ENCODE results near the gene SRSF3.

The SRSF3 gene

DNA sequence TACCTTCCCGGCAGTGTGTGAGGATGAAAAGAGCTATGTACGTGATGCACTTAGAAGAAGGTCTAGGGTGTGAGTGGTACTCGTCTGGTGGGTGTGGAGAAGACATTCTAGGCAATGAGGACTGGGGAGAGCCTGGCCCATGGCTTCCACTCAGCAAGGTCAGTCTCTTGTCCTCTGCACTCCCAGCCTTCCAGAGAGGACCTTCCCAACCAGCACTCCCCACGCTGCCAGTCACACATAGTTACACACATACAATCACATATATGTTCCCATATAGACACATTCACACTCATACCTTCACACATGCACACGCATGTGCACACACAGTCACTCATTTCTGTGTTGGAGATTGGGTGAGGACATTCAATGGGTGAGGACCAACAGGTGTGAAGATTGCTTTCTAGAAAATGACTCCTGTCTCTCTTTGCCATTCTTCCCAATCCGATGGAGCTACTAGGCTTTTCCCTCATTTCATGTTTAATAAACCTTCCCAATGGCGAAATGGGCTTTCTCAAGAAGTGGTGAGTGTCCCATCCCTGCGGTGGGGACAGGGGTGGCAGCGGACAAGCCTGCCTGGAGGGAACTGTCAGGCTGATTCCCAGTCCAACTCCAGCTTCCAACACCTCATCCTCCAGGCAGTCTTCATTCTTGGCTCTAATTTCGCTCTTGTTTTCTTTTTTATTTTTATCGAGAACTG is 30.4 kb downstream of the SRSF3 start:
- no peak for DNase-seq

DNA sequence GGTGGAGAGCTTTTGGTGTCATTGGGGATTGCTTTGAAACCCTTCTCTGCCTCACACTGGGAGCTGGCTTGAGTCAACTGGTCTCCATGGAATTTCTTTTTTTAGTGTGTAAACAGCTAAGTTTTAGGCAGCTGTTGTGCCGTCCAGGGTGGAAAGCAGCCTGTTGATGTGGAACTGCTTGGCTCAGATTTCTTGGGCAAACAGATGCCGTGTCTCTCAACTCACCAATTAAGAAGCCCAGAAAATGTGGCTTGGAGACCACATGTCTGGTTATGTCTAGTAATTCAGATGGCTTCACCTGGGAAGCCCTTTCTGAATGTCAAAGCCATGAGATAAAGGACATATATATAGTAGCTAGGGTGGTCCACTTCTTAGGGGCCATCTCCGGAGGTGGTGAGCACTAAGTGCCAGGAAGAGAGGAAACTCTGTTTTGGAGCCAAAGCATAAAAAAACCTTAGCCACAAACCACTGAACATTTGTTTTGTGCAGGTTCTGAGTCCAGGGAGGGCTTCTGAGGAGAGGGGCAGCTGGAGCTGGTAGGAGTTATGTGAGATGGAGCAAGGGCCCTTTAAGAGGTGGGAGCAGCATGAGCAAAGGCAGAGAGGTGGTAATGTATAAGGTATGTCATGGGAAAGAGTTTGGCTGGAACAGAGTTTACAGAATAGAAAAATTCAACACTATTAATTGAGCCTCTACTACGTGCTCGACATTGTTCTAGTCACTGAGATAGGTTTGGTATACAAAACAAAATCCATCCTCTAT is 31.2 kb downstream of the SRSF3 start:
- DNase-seq = no peak

DNA sequence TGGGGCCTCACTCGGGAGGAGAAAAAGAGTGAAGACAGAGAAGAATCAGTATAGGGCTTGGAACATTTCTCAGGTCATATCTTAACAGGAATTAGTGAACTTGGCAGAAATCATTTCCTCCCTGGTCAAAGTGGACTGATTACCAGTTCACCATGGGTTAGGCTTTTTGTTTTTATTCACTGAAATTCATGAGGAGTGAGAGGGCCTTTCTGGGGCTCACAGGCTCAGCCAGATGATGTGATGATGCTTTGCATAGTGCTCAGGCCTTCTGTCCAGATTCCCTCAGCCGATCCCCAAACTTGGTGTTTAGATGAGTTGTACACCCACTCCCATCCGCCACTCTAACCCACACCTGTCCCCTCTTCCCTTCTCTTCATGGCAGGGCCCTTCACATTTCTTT is 32.5 kb downstream of the SRSF3 start:
- no peak for DNase-seq

DNA sequence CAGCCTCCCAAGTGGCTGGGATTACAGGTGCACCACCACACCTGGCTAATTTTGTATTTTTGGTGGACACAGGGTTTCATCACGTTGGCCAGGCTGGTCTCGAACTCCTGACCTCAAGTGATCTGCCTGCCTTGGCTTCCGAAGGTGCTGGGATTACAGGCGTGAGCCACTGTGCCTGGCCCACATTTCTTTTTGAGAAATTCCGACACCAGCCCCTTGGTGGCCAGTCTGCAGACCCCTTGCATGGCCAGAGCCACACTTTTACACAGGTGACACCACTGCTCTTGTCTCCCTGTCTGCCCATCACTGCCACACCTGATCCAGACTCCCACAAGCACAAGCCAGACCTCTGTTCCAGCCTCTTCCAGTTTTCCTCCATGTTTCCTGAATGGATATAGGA is 33.0 kb downstream of the SRSF3 start:
- no peak for DNase-seq

DNA sequence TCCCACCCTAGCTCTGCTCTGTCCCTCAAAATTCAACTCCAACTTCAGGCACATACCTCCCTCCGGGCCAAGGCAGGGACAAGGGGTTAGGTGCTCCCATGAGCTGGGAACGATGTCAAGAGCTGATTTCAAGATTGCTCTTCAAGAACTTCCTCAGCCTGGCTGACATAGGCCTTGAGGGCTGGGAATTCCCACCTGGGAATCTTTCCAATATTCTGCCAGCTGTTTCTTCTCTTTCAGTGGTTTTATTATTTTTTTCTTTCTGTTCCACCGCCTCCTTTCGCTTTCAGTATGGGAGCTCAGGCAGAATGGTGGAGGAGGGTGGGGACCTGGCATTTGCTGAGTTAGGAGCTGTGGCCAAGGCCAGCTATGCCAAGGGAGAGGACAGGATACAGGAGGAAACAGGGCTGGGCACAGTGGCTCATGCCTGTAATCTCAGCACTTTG is 33.7 kb downstream of the SRSF3 start:
- no peak for DNase-seq

DNA sequence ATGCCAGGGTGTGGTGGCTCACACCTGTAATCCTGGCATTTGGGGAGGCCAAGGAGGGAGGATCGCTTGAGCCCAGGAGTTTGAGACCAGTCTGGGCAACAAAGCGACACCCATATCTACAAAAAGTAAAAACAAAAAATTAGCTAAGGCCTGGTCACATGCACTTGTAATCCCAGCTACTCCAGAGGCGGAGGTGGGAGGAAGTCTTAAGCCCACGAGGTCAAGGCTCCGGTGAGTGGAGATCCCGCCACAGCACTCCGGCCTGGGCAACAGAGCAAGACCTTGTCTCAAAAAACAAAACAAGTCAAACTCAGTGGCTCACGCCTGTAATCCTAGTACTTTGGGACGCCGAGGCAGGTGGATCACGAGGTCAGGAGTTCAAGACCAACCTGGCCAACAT is 35.6 kb downstream of the SRSF3 start:
- DNase-seq = no peak

DNA sequence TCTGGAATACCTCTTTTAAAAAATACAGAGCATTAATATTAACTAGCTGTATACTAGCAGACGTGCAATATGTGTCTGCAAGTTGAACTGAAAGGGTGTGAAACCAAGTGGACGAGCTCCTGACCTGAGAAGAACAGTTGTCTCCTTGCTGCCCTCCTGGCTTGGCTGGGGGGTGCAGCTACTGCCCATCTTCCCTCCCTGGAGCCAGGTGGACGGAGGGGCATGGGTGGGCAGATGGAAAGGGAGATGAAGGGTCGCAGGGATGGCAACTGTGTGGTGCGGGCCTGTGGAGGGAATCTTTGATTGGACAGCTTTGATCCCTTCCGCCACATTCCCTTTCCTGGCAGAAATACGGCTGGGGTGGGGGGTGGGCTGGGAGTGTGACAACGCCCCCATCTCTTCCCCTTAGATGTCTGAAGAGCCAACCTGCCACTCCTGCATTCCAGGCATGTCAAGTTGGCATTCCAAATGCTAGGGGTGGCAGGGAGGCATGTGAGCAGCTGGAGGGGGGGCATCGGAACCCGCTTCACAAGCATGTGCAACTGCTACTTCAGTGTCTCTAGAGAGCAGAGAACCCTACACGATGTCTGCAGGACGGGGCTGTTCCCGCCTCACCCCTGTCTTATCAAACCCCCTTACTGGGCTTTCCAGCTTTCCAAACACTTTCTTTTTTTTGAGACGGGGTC is 37.3 kb downstream of the SRSF3 start:
- DNase-seq = no peak

DNA sequence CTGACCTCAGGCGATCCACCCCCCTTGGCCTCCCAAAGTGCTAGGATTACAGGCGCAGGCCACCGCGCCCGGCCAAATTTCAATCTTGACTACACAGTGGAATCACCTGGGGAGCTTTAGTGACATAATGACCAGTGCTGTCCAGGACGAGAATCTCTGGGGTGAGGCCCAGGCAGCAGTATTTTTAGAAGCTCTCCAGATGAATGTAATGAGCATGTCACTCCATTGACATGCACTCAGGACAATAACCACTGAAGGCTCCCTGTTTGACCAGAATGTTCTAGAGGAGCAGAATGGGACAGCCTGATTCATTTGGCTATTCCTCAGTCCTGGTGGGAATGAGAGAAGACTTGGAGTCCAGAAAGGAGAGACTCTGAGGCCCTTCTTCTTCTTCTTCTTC is 39.2 kb downstream of the SRSF3 start:
- DNase-seq = no peak

DNA sequence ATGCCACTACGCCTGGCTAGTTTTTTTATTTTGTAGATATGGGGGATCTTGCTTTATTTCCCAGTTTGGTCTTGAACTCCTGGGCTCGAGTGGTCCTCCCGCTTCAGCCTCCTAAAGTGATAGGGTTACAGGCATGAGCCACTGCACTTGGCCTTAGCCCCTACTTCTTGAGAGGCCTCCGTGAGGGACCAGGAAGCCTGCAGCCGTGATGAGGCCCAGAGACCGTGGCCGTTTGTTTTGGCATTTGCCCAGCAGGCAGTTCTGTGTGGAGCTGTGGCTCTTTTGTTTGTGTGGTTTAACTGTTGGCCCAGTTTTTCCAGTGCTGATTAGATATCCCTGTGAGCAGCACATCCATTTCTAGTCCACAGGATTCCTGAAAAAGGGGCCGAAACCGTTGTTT is 39.8 kb downstream of the SRSF3 start:
- DNase-seq = no peak

DNA sequence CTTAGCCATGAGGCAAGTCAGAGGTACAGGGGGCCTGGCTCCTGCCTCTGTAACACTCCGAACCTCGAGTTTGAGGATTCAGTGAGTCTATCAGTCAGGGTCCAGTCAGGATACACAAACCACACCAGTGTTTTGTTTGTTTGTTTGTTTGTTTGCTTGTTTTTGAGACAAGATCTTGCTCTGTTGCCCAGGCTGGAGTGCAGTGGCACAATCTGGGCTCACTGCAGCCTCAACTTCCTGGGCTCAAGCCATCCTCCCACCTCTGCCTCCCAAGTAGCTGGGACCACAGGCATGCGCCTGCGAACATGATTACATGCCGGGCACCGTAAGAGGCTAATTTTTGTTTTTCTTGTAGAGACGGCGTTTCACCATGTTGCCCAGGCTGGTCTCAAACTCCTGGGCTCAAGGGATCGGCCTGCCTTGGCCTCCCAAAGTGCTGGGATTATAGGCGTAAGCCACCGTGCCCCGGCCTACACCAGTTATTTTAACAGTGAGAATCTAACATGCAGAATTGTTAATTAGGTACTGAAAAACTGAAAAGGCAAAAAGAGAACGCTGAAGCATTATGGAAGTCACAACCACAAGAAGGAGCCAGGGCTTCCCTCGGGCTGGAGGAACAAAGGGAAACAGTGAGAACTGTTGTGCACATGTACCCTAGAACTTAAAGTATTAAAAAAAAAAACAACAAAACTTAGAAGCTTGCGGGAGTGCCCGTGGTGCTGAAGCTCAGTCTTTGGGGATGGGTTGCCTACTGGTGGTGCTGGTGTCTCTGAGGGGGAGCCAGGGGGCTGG is 40.4 kb downstream of the SRSF3 start:
- DNase-seq = no peak

DNA sequence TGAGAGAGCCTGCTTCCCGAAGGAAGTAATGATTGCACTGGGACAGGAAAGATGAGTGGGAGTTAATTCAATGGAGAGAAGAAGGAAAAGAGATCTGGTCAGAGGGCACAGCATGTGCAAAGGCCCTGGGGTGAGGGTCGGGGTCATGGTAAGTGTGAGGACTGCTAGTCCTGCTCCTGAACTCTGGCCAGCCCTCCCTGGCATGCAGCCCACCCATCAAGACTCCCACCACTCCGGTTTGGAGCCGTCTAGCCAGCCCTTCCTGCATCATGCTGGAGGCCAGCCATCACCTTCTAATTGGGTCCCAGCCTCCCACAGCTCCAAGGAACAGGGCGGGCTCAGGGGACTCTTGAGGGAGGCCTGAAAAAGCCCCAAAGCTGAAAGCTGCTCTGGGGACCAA is 42.1 kb downstream of the SRSF3 start:
- DNase-seq = no peak

DNA sequence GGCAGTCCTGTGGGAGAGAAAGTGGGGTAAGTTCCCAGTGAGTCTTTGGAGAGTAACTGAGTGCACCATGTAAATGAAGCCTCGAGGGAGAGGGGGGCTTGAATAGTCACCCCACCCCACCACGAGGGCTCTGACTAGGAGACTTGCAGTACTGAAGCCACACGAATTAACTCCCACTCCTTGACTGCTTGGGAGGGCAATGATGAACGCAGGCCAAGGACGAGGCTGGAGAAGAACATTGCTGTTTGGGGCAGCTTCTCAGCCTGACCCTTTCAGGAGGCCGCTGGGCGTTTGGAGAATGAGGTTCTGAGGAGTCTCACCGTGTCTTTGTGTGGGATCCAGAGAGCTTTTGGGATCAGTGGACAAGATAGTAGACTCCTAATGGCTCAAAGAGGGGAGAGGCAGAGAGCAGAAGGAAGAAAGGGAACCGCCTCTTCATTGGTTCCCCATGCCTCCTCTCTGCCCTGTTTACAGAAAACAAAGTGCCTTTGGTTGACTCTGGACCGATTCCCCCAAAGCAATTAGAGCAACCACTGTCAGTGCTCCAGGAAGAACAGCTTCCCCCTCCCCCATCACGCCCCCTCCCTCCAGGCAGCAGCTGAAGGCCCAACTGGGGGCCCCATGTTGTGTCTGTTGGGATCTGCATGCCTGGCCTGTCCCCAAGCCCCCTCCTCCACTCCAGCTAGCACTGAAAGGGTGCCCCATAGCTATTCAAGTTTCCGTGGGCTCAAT is 42.7 kb downstream of the SRSF3 start:
- DNase-seq = no peak

DNA sequence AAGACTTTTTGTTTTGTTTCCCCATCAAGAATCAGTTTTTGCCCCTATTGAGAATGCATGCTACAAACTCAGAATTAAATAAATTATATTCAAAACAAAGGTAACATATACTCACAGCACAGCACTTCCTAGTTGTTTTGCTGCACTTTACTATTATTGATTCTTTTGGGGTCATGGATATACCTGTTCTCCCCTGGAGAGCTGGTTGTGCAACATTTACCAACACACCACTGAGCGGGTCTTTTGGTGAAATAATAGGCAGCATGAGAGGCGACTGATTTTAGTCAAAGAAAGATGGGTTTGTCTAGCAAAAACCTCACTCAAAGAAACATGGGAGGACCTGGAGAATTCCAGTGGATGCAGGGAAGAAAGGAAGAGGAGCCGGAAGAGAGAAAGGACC is 44.4 kb downstream of the SRSF3 start:
- no peak for DNase-seq

DNA sequence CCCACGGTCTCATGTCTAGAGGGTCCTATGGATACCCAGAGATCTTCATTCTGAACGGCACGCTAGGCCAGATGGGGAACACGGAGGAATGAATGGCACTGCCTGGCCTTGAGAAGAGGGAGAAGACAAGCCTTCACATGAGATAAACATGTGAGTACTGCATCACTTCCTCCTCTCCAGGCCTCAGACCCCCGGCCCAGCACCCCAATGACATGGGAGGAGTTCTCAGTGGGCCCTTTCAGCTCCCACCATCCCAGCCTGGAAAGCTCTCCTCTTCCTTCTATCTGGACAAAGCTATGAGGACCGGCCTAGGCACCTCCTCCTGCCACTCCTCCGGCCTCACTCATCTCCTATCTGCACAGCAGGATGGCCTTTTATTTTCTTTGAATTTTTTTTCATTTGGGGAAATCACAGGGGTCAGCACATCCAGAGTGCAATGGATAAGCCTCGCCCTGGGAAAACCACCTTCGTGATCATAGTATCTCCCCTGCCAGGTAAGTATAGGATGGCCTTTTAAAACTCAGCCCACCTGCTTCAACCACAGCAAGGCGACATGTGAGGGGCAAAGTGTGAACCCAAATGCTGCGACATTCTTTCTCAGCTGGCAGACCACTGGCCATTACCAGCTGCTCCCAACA is 45.1 kb downstream of the SRSF3 start:
- DNase-seq = peak in 1 of 5 experiments; percentile 10

DNA sequence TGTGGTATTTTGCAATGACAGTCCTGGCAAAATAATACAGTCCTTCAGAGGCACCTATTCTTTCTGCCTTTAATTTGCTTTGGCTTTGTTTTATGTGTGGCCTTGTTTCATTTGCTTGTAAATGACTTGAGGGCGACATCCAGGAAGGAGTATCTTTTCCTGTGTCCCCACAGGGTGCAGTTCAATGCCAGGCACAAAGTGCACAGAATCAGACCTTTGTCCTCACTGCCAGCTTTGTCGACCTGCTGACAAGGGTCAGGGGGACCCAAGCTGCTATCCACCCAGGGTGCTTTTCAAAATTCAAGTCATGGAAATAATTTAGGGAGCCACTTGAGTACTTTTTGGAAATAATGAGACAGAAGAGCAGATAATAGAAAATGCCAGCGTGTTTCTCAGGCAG is 47.4 kb downstream of the SRSF3 start:
- DNase-seq = no peak

DNA sequence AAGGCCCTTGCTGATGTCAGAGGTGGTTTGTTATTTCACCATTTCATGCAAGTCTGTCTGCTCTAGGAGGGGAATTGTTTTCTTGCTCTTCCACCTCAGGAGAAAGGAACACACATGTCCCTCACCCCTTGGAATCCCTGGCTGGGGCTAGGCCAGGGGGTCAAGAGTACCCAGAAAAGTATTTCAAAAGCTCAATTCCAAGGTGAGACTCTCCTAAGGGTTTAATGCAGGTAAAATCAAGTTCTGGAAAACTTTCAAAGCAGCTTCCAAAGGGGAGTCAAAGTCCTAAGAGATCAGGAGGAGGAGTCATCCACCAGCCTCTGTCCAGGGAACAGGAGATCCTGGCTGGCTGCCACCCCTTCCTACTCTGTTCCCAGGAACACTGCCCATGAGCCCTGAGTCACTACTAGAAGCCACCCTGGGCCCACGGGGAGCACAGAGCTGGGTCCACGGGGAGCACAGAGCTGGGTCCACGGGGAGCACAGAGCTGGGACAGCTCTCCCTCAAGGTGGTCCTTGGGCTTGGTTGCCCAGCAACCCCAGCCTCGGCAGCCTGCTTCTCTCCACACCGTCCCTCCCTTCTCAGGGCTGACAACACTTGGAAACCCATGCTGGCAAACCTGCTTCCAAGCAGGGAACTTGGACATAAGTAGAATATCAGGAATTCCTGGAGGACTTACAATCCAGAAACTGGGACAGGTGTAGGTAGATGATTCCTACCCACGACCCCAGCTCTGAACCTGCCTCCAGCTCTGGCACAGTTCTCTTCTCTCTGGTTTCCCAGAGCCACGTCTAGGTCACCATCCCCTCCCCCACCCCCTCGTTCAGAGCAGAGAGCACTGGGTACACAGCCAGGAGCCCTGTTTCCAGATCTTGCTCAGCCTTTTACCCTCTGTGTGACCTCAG is 49.0 kb downstream of the SRSF3 start:
- DNase-seq = no peak

DNA sequence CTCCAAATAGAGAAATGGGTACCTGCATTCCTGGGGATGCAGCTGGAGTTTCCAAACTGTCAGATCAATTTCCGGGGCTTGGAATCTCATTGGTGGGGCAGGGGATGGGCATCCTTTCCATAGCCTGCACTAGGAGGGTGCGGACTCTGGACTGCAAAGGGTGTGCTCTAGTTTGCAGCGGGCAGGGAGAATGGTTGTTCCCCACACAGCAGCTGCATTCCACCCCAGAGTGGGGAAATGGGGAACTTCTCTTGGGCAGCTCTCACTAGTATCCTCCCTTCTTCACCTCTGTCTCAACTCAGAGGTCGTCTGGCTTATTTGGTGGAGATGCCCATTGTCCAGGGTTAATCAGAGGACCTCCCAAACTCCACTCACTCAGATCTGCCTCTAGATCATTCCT is 49.8 kb downstream of the SRSF3 start:
- no peak for DNase-seq

DNA sequence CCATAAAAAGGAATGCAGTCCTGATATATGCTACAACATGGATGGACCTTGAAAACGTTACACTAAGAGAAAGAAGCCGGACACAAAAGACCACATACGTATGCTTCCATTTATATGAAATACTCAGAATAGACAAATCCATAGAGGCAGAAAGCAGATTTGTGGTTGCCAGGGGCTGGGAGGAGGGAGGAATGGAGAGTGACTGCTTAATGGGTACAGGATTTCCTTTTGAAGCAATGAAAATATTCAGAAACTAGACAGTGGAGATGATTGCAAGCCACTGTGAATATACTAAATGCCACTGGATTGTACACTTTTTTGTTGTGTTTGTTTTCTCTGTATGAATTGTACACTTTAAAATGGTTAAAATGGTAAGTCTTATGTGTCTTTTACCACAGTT is 54.9 kb downstream of the SRSF3 start:
- no peak for DNase-seq

DNA sequence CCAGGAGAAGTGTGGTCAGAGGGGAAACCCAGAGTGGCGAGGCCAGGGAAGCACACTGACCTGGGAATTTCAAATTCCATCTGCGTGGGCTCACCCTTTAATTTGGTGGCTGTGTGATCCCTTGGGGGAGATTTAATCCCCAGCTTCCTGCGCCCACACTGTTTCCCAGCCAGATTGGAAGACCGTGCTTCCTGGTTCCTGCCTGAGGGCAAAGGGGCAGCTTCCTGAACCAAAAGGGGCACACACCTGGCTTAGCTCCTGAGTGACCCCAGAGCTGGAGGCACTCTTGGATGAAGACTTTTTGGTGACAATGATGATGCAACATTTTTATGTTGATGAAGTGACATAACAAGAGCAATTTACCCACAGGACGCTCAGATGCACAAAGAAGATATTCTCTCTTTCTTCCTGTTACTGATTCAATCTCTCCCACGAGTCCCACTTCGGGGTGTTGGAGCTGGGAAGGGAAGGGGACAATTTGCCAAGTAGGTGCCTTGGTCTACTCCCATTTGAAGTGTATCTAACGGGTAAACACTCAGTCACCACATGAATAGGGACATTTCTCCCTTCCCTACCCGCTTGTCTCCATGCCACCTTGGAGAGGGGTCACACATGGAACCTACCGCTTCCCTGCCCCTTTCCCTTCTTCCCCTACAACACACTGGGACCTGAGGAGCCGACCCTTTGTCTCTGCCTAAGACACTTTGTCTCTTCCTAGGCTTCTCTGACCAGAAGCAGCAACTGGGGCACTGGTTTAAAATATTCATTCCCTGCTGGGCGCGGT is 55.7 kb downstream of the SRSF3 start:
- DNase-seq = no peak
